ENCODE measurements around the gene PRX. TPM values are rescaled to one million over a fixed set of nuclear protein-coding genes. Genes with fewer than 3 reads are reported as not detected.

PRX gene
- total and polyA plus RNA-seq, 4 donors: 3.1 to 7.6 (median 5.1) TPM

DNA sequence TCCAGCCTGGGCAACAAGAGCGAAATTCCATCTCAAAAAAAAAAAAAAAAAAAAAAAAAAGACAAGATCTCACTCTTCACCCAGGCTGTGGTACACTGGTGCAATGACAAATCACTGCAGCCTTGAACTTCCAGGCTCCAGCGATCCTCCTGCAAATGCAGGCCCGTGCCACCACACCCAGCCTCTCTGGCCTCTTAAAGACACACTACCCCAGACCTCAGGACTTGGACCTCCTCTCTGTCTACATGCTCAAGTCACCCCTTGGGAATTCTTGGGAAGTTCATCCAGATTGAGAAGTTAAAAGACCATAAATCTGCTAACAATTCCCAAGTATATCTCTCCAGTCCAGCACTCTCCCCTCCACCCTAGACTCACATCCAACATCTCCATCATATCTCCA lies 12.6 kb downstream of the PRX start:
- no peaks in the 10 kb centered on the region for H3K4me1 ChIP-seq (ENCODE audit: control insufficient read depth in 1 of 2, insufficient read depth in 2 of 2, low read length in 2 of 2)
- H3K4me3 ChIP-seq (ENCODE audit: low read length in 2 of 2): no peak overlapping the region
- H3K9me3 ChIP-seq (ENCODE audit: control insufficient read depth, low read length): no peaks in the 10 kb centered on the region
- 34 to 54% methylated on average over 2 to 3 of the region's 3 CpGs for WGBS, 2 donors
- DNase-seq (no peak), ATAC-seq (ENCODE audit: low FRiP score) (no peak)
- H3K27me3 ChIP-seq (ENCODE audit: control insufficient read depth in 1 of 2, insufficient read depth in 2 of 2, low read length in 1 of 2): no peaks in the 10 kb centered on the region
- H3K36me3 ChIP-seq (ENCODE audit: control insufficient read depth in 1 of 2, insufficient read depth in 2 of 2, low read length in 1 of 2): no peaks in the 10 kb centered on the region
- intact Hi-C loops (cut with DNase I): loop anchor here in 1 of 2 donors (5.0 kb wide), 1 partner anchor 53 kb away; the partner anchor contains the start of genes C19orf47 and PLD3
- H3K27ac ChIP-seq (ENCODE audit: low read depth in 1 of 2, low read length in 2 of 2): no peak overlapping the region

DNA sequence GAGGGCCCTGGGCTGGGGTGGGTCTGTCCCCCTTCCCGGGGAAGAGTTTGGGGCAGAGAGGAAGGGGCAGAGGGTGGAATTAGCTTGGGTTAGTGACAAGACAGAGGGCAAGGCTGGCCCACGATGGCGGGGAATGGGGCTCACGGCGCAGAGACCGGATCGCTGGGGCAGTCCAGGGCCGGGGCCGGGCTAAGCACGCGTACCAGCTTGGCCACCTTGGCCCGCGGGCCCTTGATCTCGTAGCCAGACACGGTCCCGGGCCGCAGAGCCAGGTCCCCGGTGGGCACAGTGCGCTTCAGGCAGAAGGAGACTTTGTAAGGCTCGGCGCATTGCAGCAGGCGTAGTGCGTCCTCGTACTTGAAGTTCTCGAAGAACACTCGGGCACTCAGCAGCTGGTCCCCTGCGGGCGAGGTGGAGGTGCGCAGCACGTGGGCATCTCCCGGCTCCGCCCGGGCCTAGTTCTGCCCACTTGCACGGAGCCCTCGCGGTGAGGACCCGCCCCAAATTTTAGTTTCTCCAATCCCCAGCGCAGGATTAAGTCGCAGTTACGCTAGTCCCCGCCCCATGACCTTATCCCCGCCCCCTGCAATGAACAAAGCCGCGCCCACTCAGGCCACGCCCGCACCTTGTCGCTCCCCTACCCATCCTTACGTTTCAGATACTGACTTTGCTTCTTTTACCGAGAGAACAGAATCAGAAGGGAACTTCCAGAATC lies 14.6 kb downstream of the PRX start:
- Histone ChIP-seq H3K4me3 (ENCODE audit: low read length in 2 of 2) (no peak overlapping the region), H3K4me1 (ENCODE audit: control insufficient read depth in 1 of 2, insufficient read depth in 2 of 2, low read length in 2 of 2) (no peaks in the 10 kb centered on the region), H3K27ac (ENCODE audit: low read depth in 1 of 2, low read length in 2 of 2) (no peak overlapping the region), H3K27me3 (ENCODE audit: control insufficient read depth in 1 of 2, insufficient read depth in 2 of 2, low read length in 1 of 2) (no peaks in the 10 kb centered on the region), H3K9me3 (ENCODE audit: control insufficient read depth, low read length) (no peaks in the 10 kb centered on the region), H3K36me3 (ENCODE audit: control insufficient read depth in 1 of 2, insufficient read depth in 2 of 2, low read length in 1 of 2) (no peaks in the 10 kb centered on the region)
- intact Hi-C loops (cut with DNase I): no loop called here
- WGBS, 2 donors: 56 to 61% methylated on average over 49 of the region's 49 CpGs
- ATAC-seq (ENCODE audit: low FRiP score) (no peak), DNase-seq (no peak)

DNA sequence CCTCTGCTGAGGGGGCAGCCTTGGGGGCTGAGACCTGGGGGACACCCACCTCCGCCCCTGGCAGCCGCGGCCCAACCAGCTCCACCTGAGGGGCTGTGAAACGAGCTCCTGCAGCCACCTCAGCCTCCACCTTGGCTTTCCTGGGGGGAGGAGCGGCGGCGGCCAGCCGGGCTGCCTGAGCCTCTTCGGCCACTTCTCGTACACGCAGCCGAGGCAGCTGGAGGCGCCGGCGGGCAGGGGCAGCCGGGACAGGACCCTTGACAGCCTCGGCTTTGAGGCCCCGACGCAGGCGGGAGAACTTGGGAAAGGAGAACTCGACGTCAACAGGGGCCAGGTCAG lies 15.6 kb downstream of the PRX start:
- H3K27ac ChIP-seq (ENCODE audit: low read depth in 1 of 2, low read length in 2 of 2): no peak overlapping the region
- no peak for ATAC-seq (ENCODE audit: low FRiP score)
- no peak for DNase-seq
- H3K36me3 ChIP-seq (ENCODE audit: control insufficient read depth in 1 of 2, insufficient read depth in 2 of 2, low read length in 1 of 2): no peaks in the 10 kb centered on the region
- H3K9me3 ChIP-seq (ENCODE audit: control insufficient read depth, low read length): no peaks in the 10 kb centered on the region
- 93 to 94% methylated on average over 15 to 22 of the region's 22 CpGs for WGBS, 2 donors
- no peak overlapping the region for H3K4me3 ChIP-seq (ENCODE audit: low read length in 2 of 2)
- no peaks in the 10 kb centered on the region for H3K4me1 ChIP-seq (ENCODE audit: control insufficient read depth in 1 of 2, insufficient read depth in 2 of 2, low read length in 2 of 2)
- intact Hi-C loops (cut with DNase I): no loop called here
- H3K27me3 ChIP-seq (ENCODE audit: control insufficient read depth in 1 of 2, insufficient read depth in 2 of 2, low read length in 1 of 2): no peaks in the 10 kb centered on the region

DNA sequence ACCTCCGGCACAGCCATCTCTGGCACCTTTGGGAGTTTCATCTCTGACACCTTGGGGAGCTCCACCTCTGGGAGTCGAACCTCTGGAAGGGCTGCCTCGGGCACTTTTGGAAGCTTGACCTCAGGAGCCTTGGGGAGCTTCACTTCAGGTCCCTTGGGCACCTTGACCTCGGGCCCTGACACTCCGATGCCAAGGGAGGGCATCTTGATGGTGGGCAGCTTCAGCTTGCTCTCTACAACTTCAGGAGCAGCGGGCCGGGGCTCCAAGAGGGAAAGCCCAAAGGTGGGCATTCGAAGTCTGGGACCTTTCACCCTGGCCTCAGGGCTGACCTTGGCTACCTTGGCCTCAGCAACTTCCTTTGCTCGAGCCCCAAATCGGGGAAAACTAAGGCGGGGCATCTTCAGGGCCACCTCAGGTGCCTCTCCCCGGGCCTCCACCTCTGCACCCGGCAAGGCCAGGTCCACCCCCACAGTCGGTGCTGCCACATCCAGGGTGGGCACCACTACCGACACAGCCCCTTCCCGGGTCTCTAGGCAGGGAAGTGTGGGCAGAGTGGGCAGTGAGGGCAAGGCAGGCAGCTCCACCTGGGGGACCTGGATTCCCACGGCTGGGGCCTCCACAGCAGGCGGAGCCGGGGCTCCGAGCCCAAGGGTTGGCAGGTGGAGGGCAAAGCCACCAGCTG lies 16.2 kb downstream of the PRX start:
- H3K27ac ChIP-seq (ENCODE audit: low read depth in 1 of 2, low read length in 2 of 2): no peak overlapping the region
- intact Hi-C loops (cut with DNase I): no loop called here
- ATAC-seq (ENCODE audit: low FRiP score) (no peak), DNase-seq (no peak)
- 91 to 93% methylated on average over 17 to 20 of the region's 20 CpGs for WGBS, 2 donors
- no peak overlapping the region for H3K4me3 ChIP-seq (ENCODE audit: low read length in 2 of 2)
- no peaks in the 10 kb centered on the region for H3K27me3 ChIP-seq (ENCODE audit: control insufficient read depth in 1 of 2, insufficient read depth in 2 of 2, low read length in 1 of 2)
- H3K4me1 ChIP-seq (ENCODE audit: control insufficient read depth in 1 of 2, insufficient read depth in 2 of 2, low read length in 2 of 2): no peaks in the 10 kb centered on the region
- H3K36me3 ChIP-seq (ENCODE audit: control insufficient read depth in 1 of 2, insufficient read depth in 2 of 2, low read length in 1 of 2): no peaks in the 10 kb centered on the region
- H3K9me3 ChIP-seq (ENCODE audit: control insufficient read depth, low read length): no peaks in the 10 kb centered on the region

DNA sequence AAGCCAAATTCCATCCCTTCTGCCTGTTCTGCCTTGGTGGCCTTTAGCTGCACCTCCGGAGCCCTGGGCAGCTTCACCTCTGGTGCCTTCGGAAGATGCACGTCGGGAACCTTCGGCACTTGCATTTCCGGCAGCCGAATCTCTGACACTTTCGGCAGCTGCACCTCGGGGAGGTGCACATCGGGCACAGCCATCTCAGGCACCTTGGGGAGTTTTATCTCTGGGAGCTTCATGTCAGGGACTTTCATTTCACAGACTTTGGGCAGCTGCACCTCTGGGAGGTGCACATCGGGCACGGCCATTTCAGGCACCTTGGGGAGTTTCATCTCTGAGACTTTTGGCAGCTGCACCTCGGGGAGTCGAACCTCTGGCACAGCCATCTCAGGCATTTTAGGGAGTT lies 17.2 kb downstream of the PRX start:
- intact Hi-C loops (cut with DNase I): no loop called here
- H3K4me1 ChIP-seq (ENCODE audit: control insufficient read depth in 1 of 2, insufficient read depth in 2 of 2, low read length in 2 of 2): no peaks in the 10 kb centered on the region
- no peaks in the 10 kb centered on the region for H3K36me3 ChIP-seq (ENCODE audit: control insufficient read depth in 1 of 2, insufficient read depth in 2 of 2, low read length in 1 of 2)
- ATAC-seq (ENCODE audit: low FRiP score) (no peak), DNase-seq (no peak)
- 85 to 86% methylated on average over 14 of the region's 14 CpGs for WGBS, 2 donors
- H3K4me3 ChIP-seq (ENCODE audit: low read length in 2 of 2): no peak overlapping the region
- H3K9me3 ChIP-seq (ENCODE audit: control insufficient read depth, low read length): no peaks in the 10 kb centered on the region
- H3K27me3 ChIP-seq (ENCODE audit: control insufficient read depth in 1 of 2, insufficient read depth in 2 of 2, low read length in 1 of 2): no peaks in the 10 kb centered on the region
- H3K27ac ChIP-seq (ENCODE audit: low read depth in 1 of 2, low read length in 2 of 2): no peak overlapping the region

DNA sequence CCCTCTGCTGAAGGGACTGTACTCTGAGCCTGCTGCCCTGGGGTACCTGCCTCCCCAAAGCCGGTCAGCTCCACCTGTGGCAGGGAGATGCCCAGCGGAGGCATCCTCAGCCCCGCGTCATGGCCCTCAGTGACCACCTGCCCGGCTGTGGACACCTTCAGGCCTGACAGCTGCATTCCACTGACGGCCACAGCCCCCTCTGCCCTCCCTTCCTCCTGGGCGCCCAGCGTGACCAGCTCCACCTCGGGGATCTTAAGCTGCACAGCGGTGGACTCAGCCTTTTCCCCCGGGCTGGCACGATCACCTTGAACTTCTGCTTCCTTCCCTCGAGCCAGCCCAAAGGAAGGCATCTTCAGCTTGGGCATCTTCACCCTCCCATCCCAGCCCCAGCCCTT lies 18.4 kb downstream of the PRX start:
- DNase-seq (no peak), ATAC-seq (ENCODE audit: low FRiP score) (no peak)
- no peaks in the 10 kb centered on the region for H3K4me1 ChIP-seq (ENCODE audit: control insufficient read depth in 1 of 2, insufficient read depth in 2 of 2, low read length in 2 of 2)
- H3K36me3 ChIP-seq (ENCODE audit: control insufficient read depth in 1 of 2, insufficient read depth in 2 of 2, low read length in 1 of 2): no peaks in the 10 kb centered on the region
- intact Hi-C loops (cut with DNase I): no loop called here
- H3K9me3 ChIP-seq (ENCODE audit: control insufficient read depth, low read length): no peaks in the 10 kb centered on the region
- no peak overlapping the region for H3K4me3 ChIP-seq (ENCODE audit: low read length in 2 of 2)
- H3K27ac ChIP-seq (ENCODE audit: low read depth in 1 of 2, low read length in 2 of 2): no peak overlapping the region
- WGBS, 2 donors: 74 to 83% methylated on average over 11 to 13 of the region's 13 CpGs
- no peaks in the 10 kb centered on the region for H3K27me3 ChIP-seq (ENCODE audit: control insufficient read depth in 1 of 2, insufficient read depth in 2 of 2, low read length in 1 of 2)

DNA sequence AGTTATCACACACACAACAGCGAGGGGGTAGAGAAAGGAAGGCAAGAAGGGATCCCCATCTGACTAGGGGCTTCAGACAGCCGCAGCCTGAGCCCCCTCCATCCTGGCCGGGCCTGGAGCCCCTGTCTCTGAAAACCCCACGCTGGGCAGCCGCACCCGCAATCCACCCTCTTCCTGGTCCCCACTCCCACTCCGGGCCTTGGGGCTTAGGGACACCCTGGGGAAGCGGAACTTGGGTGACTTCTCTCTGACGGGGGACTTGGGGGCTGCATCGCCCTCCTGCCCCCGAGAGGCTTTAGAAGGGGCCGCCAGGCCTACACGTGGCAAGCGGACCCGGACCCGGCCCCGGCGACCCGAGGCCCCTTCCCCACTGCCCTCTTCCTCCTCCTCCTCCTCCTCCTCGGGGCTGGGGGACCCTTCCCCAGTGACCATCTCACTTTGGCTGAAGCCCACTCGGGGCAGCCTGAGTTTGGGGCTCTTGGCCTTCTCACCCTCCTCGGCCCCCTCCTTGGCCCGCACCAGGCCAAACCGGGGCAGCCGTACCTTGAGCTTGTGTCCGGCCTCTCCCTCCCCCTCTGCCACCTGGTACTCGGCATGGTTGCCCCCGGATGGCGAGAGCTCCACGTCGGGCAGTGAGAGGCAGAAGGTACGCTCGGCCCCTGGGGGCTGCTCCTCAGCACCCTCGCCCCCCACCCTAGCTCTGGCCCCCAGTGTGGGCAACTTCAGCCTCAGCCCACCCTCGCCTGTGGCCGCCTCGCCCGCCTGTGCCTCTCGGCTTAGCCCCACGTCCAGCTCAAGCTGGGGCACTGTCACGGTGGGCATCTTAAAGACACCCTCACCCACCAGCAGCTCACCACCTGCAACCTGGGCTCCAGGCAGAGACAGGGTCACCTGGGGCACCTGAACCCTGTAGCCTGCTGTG lies 19.0 kb downstream of the PRX start:
- intact Hi-C loops (cut with DNase I): no loop called here
- Histone ChIP-seq H3K36me3 (ENCODE audit: control insufficient read depth in 1 of 2, insufficient read depth in 2 of 2, low read length in 1 of 2) (no peaks in the 10 kb centered on the region), H3K9me3 (ENCODE audit: control insufficient read depth, low read length) (no peaks in the 10 kb centered on the region), H3K4me3 (ENCODE audit: low read length in 2 of 2) (no peak overlapping the region), H3K27me3 (ENCODE audit: control insufficient read depth in 1 of 2, insufficient read depth in 2 of 2, low read length in 1 of 2) (no peaks in the 10 kb centered on the region), H3K27ac (ENCODE audit: low read depth in 1 of 2, low read length in 2 of 2) (no peak overlapping the region), H3K4me1 (ENCODE audit: control insufficient read depth in 1 of 2, insufficient read depth in 2 of 2, low read length in 2 of 2) (no peaks in the 10 kb centered on the region)
- no peak for DNase-seq
- 90 to 91% methylated on average over 40 to 41 of the region's 41 CpGs for WGBS, 2 donors
- ATAC-seq (ENCODE audit: low FRiP score): no peak

DNA sequence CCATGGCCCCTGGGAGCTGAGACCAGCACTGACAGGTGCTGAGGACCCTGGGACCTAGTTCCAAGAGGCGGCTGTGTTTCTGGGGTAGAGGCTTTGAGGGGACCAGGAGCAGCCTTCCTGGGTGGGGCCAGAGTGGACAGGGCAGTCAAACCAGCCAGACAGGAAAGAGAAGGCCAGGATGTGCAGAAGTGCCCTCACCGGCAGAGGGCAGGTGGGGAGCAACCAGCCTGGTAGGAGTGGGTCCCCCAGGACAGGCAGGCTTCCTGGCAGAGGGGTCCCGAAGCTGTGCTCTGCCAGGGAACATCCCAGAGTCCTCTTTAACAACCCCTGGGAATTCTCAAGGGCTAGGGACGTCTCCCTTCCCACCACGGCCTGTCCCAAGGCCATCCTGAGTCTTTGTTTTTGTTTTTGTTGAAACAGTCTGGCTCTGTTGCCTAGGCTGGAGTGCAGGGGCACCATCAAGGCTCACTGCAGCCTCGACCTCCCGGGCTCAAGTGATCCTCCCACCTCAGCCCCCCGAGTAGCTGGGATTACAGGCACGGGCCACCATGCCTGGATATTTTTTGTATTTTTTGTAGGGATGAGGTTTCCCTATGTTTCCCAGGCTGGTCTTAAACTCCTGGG lies 20.2 kb downstream of the PRX start:
- DNase-seq: no peak

More for the DNA sequence above, 20.2 kb downstream of the PRX start:
- no peak overlapping the region for H3K4me3 ChIP-seq (ENCODE audit: low read length in 2 of 2)
- ATAC-seq (ENCODE audit: low FRiP score): peak; percentile 19
- H3K36me3 ChIP-seq (ENCODE audit: control insufficient read depth in 1 of 2, insufficient read depth in 2 of 2, low read length in 1 of 2): no peaks in the 10 kb centered on the region
- WGBS, 2 donors: 54 to 60% methylated on average over 9 of the region's 9 CpGs
- H3K27ac ChIP-seq (ENCODE audit: low read depth in 1 of 2, low read length in 2 of 2): no peak overlapping the region
- no peaks in the 10 kb centered on the region for H3K27me3 ChIP-seq (ENCODE audit: control insufficient read depth in 1 of 2, insufficient read depth in 2 of 2, low read length in 1 of 2)
- intact Hi-C loops (cut with DNase I): no loop called here
- H3K9me3 ChIP-seq (ENCODE audit: control insufficient read depth, low read length): no peaks in the 10 kb centered on the region
- H3K4me1 ChIP-seq (ENCODE audit: control insufficient read depth in 1 of 2, insufficient read depth in 2 of 2, low read length in 2 of 2): no peaks in the 10 kb centered on the region
